GM21717 (cell line): ENCODE data around the gene COL6A5.
"Not testable (repeated sequence)": the region's sequence is repeated elsewhere in the genome, so short reads cannot be mapped to it uniquely, and the experiment has no call there.

ENCODE experiments used
- ATAC-seq: cut with Tn5 transposase; IDR thresholded peaks from one replicate; pipeline ENCODE4 v1.9.1; 2021; ENCODE audit warnings: mild to moderate bottlenecking, moderate library complexity; ENCODE audit not compliant: unreplicated experiment

COL6A5 gene

GRCh38 chr3:130430266-130430665 is 84.8 kb downstream of the COL6A5 start:
- no peak for ATAC-seq

GRCh38 chr3:130432086-130432485 is 86.6 kb downstream of the COL6A5 start:
- not testable (repeated sequence) for ATAC-seq

GRCh38 chr3:130433306-130433705 is 87.8 kb downstream of the COL6A5 start:
- ATAC-seq = no peak

GRCh38 chr3:130442284-130442683 is 96.8 kb downstream of the COL6A5 start:
- ATAC-seq = no peak

- not testable (repeated sequence) for ATAC-seq
Measured at GRCh38 chr3:130446840-130447239, 101.4 kb downstream of the COL6A5 start.

- not testable (repeated sequence) for ATAC-seq
Measured at GRCh38 chr3:130448155-130448554, 102.7 kb downstream of the COL6A5 start.

- no peak for ATAC-seq
Measured at GRCh38 chr3:130456540-130456939, 111.1 kb downstream of the COL6A5 start.

GRCh38 chr3:130457671-130458070 is 112.2 kb downstream of the COL6A5 start:
- no peak for ATAC-seq

GRCh38 chr3:130459944-130460343 is 114.5 kb downstream of the COL6A5 start:
- no peak for ATAC-seq

GRCh38 chr3:130462089-130462488 is 116.6 kb downstream of the COL6A5 start:
- ATAC-seq = no peak

- ATAC-seq = no peak
Measured at GRCh38 chr3:130463221-130463620, 117.7 kb downstream of the COL6A5 start.

GRCh38 chr3:130465521-130465920 is 120.0 kb downstream of the COL6A5 start:
- ATAC-seq = no peak

- ATAC-seq = no peak
Measured at GRCh38 chr3:130468311-130468710, 122.8 kb downstream of the COL6A5 start.

GRCh38 chr3:130470126-130470525 is 124.7 kb downstream of the COL6A5 start:
- ATAC-seq = no peak

GRCh38 chr3:130473416-130473815 is 127.9 kb downstream of the COL6A5 start:
- no peak for ATAC-seq

- no peak for ATAC-seq
Measured at GRCh38 chr3:130480736-130481135, 135.3 kb downstream of the COL6A5 start.

- ATAC-seq = no peak
Measured at GRCh38 chr3:130488288-130488687, 142.8 kb downstream of the COL6A5 start.

- no peak for ATAC-seq
Measured at GRCh38 chr3:130488769-130489450, 143.4 kb downstream of the COL6A5 start.

- ATAC-seq = no peak
Measured at GRCh38 chr3:130490241-130490640, 144.8 kb downstream of the COL6A5 start.

GRCh38 chr3:130491431-130491830 is 146.0 kb downstream of the COL6A5 start:
- no peak for ATAC-seq

GRCh38 chr3:130504701-130505100 is 159.2 kb downstream of the COL6A5 start:
- ATAC-seq = no peak

GRCh38 chr3:130506031-130506430 is 160.6 kb downstream of the COL6A5 start:
- ATAC-seq = no peak

- no peak for ATAC-seq
Measured at GRCh38 chr3:130507746-130508145, 162.3 kb downstream of the COL6A5 start.
